ENCODE results near the gene GLIPR1.
"Not testable (repeated sequence)": the region's sequence is repeated elsewhere in the genome, so short reads cannot be mapped to it uniquely, and the experiment has no call there.

Gene GLIPR1

DNA sequence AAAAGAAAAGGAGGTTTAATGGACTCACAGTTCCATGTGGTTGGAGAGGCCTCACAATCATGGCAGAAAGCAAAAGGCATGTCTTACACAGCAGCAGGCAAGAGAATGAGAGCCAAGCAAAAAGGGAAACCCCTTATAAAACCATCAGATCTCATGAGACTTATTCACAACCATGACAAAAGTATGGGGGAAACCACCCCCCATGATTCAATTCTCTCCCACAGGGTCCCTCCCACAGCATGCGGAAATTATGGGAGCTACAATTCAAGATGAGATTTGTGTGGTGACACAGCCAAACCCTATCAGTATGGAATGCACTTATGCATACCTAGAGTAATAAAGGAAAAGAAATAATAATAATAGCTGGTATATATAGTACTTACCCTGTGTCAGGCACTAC lies 4.5 kb upstream of the GLIPR1 start:
- DNase-seq = peak; percentile 79

GRCh38 chr12:75477137-75477536 lies 3.4 kb upstream of the GLIPR1 start:
- no peak for DNase-seq

GRCh38 chr12:75478116-75478794 lies 2.3 kb upstream of the GLIPR1 start:
- DNase-seq = peak; percentile 92

- peak; percentile 53 for DNase-seq
Observed at GRCh38 chr12:75479963-75480461, 543 bp upstream of the GLIPR1 start.

DNA sequence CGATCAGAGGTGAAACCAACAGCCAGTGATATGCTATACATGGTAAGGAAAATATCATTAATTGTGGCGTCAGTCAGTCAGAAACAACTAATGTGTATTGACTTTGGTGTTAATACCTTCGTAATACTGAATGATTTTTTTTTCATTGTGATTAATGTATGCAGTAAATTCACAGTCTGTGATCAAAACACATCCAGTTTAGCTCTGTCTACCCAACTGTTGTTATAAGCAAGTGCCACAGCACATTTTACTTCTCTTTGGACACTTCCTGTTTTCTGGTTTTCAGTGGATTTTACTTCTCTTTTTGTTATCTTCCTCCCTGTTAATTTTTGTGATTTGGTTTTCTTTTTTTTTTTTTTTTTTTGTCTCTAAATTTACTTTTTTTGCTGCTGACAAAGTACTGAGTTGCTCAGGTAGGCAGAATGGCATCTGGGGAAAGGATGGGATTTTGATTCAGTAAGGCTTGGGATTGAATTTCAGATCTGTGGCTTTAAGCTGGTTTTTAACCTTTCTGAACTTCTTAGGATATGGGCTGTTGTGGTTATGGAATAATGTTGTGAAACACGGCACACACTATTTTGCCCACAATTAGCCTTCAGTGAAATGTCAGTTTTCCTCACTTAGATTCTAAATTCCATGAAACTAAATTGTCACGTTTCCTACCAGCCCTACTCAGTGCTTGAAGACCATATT lies 604 bp downstream of the GLIPR1 start:
- DNase-seq = peak; percentile 77

GRCh38 chr12:75481774-75482173 lies 1.2 kb downstream of the GLIPR1 start:
- peak; percentile 60 for DNase-seq

DNA sequence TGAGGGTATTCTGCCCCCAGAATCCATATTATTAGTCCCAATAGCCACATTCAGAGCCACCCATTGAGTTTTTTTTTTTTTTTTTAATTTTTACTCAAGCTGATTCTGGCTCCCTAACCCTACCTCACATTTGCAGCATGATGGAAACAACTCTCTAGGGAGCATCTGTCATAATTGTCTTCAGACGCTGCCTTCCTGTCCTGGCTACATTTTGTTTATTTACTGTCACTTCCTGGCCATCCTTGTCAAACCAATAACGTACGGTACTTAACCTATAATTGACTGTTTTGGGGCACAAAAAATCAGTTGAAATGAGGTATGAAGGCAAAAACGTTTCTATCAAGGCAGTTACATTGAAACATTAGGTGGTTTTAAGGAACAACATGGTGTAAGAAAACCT lies 2.1 kb downstream of the GLIPR1 start:
- no peak for DNase-seq

- peak; percentile 71 for DNase-seq
Observed at GRCh38 chr12:75483431-75483830, 2.9 kb downstream of the GLIPR1 start.

GRCh38 chr12:75484450-75484849 lies 3.9 kb downstream of the GLIPR1 start:
- not testable (repeated sequence) for DNase-seq

DNA sequence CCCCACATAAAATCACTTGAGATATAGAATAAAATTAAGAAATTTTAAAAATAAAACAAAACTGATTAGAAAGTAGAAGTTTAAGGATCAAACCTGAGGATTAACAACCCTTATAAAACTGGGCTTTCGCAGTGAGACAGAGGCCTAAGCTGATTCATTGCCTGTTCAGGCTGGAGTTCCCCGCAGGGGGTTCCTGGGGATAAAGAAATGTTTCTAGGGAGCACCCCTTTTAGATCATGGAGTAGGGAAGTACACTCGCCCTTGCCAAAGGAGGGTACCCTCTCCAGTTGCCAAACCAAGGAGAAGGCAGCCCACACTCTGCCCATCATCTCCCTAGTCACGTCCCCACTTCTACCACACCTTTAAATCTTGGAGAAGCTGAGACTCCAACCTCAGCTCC lies 6.8 kb downstream of the GLIPR1 start:
- DNase-seq = no peak

DNA sequence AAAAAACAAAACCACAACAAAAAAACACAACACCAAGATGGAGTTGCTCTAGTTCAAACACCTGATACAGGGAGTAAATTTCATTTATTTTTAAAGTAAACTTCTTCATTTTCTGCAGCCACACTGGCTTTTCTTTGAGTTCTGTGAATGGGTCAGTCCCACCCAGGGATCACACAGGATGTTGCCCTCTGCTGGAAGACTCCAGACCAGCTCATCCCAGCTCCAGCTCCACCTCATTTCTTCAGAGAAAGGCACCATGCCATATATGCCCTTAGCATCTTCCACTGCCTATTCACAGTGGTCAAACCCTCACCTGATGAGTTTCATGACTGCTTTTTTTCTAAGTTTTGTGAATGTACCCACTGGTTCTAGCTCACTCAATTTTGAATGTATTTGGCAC lies 8.0 kb downstream of the GLIPR1 start:
- peak; percentile 60 for DNase-seq

DNA sequence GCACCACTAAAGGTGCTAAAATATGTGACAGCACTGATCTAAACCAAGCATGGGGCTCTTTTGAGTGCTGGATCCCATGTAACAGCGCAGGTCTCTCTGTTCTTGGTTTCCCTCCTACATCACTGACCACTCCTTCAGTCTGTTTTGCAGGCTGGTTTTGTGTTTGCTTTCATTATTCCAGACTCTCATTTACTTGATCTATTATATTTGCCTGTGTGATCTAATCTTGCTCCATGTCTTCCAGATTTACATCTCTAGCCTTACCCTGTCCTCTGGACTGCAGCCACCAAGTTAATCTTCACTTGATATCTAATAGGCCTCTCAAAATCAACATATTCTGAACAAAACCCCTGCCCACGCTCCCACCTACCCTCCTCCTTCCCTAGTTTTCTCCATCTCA lies 8.6 kb downstream of the GLIPR1 start:
- no peak for DNase-seq

GRCh38 chr12:75489613-75490210 lies 9.2 kb downstream of the GLIPR1 start:
- no peak for DNase-seq

DNA sequence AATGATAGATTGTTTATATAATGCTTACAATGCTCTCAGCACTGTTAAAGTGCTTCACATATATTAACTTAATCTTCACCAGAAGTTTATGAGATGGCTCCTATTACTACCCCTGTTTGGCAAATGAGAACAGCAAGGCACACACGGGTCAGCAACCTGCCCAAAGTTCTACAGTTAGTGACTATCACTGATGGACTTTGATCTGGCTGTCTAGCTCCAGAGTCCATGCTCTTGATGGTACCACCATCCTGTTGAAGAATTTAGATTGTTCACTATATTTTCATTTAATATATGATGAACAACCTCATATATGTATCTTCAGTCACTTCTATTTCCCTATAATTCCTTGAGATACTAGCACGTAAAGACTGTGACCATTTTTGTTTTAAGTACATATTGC lies 10.6 kb downstream of the GLIPR1 start:
- no peak for DNase-seq

DNA sequence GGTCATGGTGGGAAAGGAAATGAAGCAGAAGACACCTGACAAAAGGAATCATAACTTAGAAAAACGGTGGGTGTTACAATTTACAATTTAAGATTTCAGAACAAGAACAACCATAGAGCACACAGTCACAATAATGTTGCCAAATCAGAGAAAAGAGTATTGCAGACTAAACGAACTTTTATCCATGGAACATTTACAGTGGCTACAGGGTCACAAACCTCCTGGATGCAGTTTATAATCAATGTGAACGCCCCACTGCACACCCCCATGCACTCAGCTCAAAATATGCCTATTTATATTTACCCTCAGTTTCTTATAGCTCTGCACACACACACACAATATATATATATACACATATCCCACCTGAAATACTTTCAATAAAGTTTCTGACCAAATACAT lies 22.9 kb downstream of the GLIPR1 start:
- no peak for DNase-seq

DNA sequence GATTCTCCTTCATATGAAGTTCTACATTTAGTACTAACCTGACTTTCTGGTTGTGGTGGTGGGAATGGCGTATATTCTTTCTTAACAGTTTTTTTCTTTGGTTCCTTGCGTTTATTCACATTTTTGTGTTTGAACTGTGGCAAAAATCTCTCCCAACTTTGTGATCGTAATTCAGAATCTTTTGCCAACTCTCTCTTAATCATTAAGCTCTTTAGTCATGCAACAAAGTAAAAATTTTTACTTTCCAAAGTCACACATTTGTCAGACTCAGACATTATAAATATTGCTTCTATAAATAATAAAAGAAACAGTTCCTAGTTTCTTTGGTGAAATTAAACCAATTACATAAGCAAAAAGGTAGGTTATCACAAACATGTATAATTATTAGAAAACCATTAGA lies 23.3 kb downstream of the GLIPR1 start:
- no peak for DNase-seq

GRCh38 chr12:75505706-75506312 lies 25.3 kb downstream of the GLIPR1 start:
- DNase-seq = peak; percentile 28

DNA sequence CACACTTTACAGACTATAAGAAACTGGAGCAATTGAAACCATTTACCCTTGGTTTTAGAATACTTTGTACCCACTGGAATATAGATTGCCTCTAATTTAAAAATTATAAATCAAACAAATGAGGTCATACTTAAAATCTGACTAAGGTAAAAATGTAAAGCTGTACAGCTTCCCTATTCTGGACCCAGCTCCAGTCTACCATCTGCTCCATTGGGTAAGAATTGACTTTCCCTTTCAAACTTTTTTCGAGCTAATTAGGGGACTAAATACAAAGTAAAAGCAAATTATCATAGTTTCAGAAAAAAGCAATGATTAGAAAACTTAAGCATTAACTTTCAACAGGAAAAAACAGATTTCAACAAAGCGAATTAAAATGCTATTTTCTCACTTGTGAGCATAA lies 26.5 kb downstream of the GLIPR1 start:
- DNase-seq = peak; percentile 41

GRCh38 chr12:75508159-75508558 lies 27.6 kb downstream of the GLIPR1 start:
- DNase-seq = no peak

- no peak for DNase-seq
Observed at GRCh38 chr12:75509621-75510020, 29.1 kb downstream of the GLIPR1 start.

GRCh38 chr12:75511116-75512048 lies 30.8 kb downstream of the GLIPR1 start, which contains the start of gene KRR1:
Gene KRR1 (minus strand): TSS chr12:75511609. CDS start chr12:75511597, 12 bp downstream.
- peak; percentile 98 for DNase-seq

- DNase-seq = not testable (repeated sequence)
Observed at GRCh38 chr12:75521224-75521623, 40.7 kb downstream of the GLIPR1 start.

All from inflammatory macrophage treated with lipopolysaccharide for 4 hours (primary cell).